Astrocyte of the cerebellum (primary cell): ENCODE results near the gene PRRT1B.

Source experiments
- DNase-seq: peaks from one replicate; pipeline ENCODE4 v3.0.0-alpha.2; 2011; ENCODE audit warnings: low read depth
- H3K4me3 ChIP-seq: 2 replicates; pipeline ENCODE4 v1.5.1; 2011; ENCODE audit warnings: mild to moderate bottlenecking, low read depth, low read length, moderate library complexity
- CTCF ChIP-seq: IDR thresholded peaks from 2 replicates; pipeline ENCODE4 v1.5.1; 2012; ENCODE audit warnings: low read length, low read depth, moderate library complexity, mild to moderate bottlenecking; ENCODE audit errors: missing control alignments
- in situ Hi-C: cut with HindIII; loops from 2 replicates; pipeline ENCODE4 v1.10.0; 2017; ENCODE audit warnings: low sequenced_read_pairs

Gene PRRT1B

DNA sequence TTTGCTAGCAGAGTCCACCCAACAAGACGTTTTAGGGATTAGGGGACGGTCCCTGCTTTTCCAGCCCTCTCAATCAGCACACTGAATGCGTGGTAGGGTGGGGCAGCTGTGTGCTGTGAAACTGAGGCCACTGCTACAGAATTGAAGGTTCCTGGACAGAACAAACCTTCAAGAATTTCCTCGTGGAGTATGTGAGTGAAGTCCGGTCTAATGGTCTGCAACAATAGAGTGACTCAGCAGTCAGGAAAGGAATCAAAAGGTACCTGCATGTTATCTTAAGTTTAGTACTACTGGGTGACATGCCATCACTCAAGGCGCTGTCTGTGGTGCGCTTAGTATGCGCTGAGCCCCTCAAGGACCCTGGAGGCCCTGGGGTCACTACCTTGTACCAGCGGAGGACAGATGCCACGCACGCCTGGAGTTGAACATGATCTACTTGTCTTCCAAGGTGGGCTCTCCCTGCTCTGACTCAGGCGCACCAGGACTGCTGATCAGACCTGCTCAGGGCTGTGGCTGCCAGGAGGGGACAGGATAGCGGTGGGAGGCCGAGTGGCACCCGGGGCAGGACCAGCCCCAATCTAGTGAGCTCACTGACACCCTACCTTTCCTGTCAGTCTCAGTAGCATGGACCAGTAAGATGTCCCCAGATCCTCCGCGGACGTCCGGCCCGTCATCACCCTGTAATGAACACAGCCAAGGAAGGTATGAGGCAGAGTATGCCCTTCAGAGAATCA lies 50.5 kb downstream of the PRRT1B start:
- no peak for DNase-seq
- TF ChIP-seq CTCF = no peak
- H3K4me3 ChIP-seq = no peak overlapping the region
- in situ Hi-C loops = no loop called here

- DNase-seq = no peak
- TF ChIP-seq CTCF = no peak
- H3K4me3 ChIP-seq = no peak overlapping the region
- in situ Hi-C loops = no loop called here
Measured at GRCh38 chr9:131596430-131596743, 51.1 kb downstream of the PRRT1B start.

GRCh38 chr9:131597246-131597645 lies 51.9 kb downstream of the PRRT1B start:
- H3K4me3 ChIP-seq = no peak overlapping the region
- in situ Hi-C loops = no loop called here
- no peak for TF ChIP-seq CTCF
- DNase-seq = no peak

GRCh38 chr9:131598121-131598520 lies 52.8 kb downstream of the PRRT1B start:
- H3K4me3 ChIP-seq = no peak overlapping the region
- TF ChIP-seq CTCF = no peak
- in situ Hi-C loops = no loop called here
- DNase-seq = no peak

DNA sequence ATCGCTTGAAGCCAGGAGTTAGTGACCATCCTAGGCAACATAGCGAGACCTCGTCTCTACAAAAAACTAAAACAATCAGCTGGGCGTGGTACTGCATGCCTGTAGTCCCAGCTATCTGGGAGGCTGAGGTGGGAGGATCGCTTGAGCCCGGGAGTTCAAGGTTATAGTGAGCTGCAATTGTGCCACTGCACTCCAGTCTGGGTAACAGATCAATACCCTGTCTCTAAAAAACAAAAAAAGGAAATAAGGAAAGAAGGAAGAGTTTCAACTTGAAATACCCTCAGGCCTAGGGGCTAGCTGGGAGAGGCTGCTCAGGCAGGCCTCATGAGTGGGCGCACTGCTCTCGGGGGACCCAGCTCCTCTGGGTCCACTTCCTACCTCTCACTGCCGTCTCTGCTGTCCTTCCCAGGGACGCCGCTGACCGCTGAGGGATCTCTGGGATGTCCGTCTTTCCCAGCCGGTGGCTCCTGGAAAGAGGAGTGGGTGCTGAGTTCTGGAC lies 56.4 kb downstream of the PRRT1B start:
- DNase-seq = no peak
- in situ Hi-C loops = no loop called here
- H3K4me3 ChIP-seq = no peak overlapping the region
- TF ChIP-seq CTCF = no peak

GRCh38 chr9:131603199-131603598 lies 57.9 kb downstream of the PRRT1B start:
- in situ Hi-C loops = no loop called here
- no peak for TF ChIP-seq CTCF
- no peak for DNase-seq
- no peak overlapping the region for H3K4me3 ChIP-seq
